GM19395 (cell line): ENCODE measurements around the gene GID8.
"Not testable (repeated sequence)": the region's sequence is repeated elsewhere in the genome, so short reads cannot be mapped to it uniquely, and the experiment has no call there.

Experiments used
- ATAC-seq: cut with Tn5 transposase; IDR thresholded peaks from one replicate; pipeline ENCODE4 v1.9.1; 2021; ENCODE audit warnings: mild to moderate bottlenecking, moderate library complexity; ENCODE audit not compliant: unreplicated experiment

GID8 gene

DNA sequence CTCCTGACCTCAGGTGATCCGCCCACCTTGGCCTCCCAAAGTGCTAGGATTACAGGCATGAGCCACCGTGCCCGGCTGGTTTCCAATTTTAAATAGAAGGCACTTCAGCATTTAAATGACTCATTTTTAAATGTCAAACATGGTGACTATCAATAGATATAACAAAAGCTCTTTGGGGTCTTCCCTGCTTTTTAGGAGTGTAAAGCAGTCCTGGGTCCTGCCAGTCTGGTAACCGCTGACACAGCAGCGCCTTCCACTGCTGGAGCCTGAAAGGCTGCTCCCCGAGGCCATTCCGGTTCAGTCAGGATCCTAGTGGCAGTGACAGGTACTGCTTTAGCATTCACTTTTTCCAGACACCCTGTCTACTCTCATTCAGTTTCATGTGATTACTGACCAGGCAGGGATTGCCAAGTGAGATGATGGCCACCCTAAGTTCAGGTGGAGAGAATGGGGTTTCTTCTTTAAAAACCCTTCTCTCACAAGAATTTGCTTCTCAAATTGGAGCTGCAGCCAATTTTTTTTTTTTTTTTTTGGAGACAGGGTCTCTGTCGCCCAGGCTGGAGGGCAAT, 16.7 kb upstream of the GID8 start:
- ATAC-seq = no peak

DNA sequence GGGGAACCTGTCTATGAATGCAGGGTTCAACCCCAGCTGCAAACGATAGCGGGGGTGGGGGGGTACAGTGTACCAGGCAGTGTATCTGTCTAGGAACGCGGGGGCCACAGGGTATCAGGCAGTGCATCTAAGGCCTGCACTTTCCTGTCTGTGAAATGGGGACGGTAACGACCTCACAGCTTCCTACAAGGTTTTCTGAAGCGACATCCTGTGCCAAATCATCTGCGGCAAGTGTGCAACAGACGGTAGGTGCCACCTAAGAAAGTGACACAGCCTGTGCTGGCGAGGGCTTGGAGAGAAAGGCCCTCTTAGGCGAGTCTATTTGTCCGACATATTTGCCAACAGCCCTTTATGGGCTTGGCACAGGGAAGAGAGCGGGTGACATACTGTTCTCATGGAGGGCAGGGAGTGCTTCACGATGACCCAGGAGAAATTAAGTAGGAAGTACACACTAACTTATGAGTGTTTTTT, 15.5 kb upstream of the GID8 start:
- ATAC-seq = no peak

DNA sequence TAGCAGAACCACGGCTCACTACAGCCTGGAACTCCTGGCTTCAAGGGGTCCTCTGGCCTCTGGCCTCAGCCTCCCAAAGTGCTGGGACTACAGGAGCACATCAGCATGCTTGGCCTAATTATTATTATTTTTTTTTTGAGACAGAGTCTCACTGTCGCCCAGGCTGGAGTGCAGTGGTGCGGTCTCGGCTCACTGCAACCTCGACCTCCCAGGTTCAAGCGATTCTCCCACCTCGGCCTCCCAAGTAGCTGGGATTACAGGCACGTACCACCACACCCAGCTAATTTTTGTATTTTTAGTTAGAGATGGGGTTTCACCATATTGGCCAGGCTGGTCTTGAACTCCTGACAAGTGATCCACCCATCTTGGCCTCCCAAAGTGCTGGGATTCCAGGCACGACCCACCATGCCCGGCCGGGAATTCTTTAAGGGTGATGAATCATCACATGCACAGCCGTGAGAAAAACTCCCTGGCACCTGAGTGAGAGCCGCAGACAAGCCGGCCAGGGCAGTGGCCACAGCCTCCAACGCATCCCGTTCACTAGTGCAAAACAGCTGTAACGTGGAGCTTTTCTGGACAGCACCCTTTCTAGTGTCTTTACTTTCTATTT, 14.8 kb upstream of the GID8 start:
- not testable (repeated sequence) for ATAC-seq

DNA sequence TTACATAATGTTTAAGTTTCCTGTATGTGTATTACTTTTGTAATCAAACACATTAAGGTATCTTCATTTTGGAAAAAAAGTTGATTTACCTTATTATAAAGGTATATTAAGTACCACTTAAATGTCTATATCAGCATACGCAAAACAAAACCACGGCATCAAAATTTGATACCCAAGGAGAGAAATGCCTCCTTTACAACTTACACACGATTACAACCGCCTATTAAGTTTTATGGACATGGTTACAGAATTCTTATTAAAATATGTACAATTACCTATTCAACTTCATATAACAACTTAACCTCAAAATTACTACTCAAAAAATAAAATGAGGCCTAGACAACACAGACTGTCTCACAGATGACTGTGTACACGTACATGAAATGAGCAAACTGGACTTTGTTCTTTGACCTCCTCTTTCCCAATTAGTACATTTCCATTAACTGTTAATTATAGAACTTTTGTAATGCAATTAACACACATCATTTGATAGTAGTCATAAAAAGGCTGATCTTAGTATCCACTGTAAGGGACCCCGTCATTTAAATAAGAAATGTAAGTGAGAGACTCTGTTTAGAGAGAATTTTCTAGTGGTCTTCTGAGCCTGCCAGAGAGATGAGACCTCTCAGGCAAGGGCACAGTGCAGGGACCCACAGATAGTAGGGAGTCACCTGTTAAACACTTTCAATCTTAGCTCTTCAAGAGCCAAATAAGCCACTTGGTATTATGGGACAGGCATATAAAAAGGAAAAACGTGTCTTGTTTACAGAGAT, 14.1 kb upstream of the GID8 start:
- no peak for ATAC-seq

DNA sequence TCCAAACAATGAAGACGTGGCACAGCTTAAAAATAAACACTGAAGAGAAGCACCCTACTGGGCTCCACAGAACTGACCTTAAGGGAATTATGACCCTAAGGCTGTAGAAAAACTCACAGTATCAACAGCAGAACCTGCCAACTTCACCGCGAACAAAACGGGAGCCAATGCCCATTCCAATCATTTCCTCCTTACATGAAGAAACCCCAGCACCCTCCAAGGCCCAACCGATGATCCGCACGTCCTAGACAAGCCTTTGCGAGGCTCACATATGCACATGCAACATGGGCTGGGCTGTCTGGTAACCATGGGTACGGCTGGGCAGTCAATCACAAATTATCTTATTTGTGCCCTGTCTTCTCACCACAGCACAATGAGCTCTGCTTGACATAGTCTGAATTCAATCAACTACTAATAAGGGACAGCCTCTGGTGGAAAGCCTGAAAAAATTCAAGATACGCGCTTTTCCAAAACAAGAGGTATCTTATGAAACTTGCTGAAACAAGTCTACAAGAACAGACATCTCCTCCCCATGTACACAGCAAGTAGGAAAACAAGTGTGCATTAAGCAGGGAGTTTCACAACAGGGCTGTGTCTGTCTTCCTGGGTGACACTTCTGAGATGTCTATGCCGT, 13.4 kb upstream of the GID8 start:
- ATAC-seq = no peak

DNA sequence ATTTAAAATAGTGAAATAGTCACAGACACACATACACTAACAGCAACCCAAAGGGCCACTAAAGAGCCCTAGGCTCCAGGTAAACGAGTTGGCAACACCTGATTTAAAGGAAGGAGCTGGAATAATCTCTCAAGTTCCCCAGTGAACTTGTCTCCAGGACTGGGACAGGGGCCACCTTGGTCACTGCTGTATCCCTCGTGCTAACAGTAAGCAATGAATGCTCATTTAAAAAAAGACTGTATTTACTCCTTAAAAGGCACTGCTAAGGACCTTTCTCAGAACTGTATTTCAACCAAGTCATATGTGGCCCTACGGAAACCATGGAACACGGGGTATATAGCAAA, 12.9 kb upstream of the GID8 start:
- ATAC-seq = no peak

DNA sequence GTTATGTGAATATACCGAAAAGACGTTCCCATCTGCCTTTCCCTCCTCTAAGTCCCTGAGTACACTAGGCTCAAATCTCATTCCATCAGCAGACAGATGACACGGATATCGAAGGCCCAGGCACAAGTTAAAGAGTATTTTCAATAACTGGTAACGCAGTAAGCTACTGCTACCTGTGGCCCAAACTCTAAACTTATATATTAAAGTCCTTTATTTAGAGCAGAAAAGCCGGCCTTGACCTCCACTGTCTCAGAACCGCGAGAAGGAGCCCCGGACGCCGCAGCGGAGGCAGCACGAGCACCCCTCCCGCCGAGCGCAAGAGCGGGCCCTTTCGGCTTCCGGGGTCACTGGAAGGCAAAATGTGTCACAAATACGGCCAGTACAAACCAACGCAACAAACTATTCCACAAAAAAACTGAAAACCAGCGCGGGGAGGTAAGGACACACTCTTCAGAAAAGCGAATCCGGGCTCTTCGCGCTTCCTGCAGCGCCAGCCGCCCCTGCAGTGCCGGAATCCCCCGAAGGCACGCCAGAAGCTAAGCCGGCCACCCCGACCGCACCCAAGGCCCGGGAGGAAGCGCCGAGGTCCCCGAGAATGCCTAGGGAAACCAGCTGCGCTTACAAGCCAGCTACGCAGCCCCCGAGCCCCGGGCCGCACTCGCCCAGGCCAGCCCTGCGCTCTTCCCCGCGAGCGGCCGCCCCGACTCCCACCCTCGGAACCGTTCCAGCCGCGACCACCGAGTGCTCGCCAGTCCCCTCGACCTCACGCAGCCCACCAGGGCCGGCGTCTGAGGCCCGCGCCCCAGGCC, 12.3 kb upstream of the GID8 start:
- ATAC-seq = peak; percentile 19

DNA sequence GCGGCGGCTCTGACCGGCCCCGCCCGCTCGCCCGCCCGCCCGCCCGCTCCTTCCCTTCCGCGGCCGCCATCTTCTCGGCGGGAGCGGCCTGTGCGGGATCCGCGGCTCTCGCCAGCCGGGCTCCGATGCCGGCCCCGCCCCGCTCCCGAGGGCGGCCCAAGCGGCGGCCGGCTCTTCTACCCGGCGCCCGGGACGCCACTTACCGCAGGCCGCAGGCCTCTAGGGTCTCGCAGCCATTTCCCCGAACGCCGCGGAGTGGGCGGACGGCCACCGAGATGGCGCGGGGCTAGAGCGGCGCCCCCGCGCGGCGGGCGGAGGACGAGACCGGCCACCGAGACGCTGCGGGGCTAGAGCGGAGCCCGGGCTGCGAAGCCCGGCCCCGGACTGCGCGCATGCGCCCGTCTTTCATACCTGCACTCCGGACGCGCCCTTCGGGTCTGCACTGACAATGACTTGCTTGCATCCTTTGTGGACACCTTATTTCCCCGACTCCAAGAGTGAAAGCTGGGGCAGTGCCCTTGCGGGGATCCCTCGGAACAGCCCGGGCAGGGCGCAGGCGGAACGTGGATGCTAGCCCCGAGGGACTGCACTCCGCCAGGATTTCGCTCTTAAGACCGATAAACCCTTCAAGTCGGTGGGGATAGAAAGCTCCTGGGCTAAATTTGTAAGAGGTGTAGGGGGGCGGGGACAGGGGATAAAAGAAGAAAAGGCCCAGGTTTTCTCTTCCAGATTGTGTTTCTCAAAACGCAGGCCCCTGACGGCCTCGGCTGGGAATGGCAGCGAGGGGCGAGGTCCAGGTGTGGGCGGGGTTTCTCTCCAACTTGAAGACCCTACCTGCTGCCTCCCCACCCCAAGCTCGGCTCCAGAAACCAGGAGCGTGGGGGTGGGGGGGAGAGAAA, 11.5 kb upstream of the GID8 start, which contains the start of gene DIDO1:
TSS of gene DIDO1 (minus strand) at position 277 of the 899 bp plus-strand sequence.
- ATAC-seq = peak; percentile 68

DNA sequence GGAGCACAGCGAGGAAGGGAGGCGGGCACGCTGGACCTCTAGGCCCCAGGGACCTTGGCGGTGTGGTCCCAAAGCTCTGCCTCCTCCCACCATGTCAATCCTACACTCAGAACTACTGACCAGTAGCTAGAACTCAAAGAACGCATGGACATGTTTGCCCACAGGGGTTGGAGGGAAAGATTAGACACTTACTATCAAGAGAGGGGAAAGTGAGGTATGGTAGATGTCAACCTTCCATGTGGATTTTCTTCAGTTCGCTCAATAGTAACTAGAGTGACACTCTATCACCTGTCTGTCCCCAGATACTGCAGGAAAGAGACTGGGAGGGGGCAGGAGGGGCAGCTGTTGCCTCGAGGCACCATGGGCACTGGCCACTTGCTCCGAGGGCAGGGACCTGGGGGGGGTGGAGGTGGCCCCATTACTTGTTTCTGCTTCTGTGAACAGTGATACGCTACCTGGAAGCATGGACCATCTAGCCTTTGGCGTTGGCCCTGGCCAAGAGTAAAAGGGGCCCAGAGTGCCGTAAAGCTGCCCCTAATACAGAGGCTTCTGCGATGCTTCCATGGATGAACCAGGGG, 10.7 kb upstream of the GID8 start:
- no peak for ATAC-seq

DNA sequence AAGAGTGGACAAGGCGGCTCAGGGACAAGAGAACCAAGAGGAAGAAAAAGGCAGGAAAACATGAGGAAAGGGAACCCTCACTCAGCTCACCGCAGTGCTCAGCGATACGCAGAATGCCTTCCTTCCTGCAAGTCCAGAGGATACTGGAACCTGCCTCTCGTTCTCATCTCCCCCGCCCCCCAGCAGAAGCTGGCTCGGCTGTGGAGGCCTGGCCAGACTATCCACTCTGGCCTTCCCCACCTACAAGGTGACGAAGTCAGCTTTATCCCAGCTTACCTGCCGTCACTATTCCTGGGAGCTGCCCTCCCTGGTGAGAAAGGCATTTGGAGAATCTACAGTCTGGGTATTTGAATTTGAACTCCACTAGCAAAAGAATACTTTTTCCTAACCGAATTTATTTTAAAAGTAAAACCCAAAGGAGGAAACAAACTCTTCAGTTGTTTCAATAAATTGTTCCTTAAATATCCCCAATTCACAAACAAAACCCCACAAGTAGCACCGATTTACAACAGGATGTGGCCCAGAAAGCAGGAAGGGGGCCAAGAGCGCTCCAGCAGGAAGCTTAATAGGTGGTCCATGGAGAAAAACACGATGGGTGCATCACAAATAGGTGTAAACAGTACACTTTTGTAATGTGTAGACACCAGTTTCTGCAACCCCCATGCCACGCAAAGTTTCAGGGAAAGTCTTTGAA, 9.6 kb upstream of the GID8 start:
- ATAC-seq = no peak

DNA sequence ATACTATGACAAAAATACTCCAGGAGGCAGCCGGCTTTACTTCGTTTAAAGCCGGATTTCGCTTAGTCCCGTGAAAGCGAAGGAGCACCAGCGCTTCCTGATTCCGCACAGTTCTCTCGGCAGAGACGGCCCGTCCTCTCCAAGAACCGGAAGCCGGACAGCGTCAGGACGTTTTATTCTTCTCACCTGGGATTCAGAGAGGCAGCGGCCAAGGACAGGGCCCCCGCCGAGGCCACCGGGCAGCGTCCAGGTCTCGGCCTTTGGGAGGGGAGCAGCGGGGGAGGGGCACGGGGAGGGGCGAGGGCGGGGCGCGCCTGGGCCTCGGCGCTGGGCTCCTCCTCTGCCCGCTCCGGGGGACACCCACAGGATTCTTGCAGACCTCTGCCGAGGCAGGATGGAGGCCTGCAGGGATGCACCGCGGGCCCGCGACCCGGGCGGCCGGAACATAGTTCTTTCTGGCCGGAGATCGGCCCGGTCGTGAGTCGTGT, 8.9 kb upstream of the GID8 start:
- no peak for ATAC-seq

DNA sequence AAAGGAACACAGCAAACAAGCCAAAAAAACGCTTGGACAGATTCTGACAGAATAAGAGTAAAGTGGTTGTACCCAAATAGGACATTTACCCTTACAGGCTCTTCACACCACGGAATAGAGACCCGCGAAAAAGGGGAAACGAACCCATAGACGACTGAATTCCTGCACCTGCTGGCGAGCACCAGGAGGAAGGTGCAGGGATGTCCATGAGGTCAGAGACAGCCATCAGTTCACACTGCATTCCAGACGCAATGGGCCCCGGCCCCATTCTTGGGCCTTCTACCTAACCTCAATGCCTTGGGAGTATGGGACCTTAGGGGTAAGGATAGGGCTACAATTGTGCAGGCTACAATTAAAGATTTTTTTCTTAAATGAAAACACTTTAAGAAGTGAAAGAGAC, 6.5 kb upstream of the GID8 start:
- ATAC-seq = no peak

DNA sequence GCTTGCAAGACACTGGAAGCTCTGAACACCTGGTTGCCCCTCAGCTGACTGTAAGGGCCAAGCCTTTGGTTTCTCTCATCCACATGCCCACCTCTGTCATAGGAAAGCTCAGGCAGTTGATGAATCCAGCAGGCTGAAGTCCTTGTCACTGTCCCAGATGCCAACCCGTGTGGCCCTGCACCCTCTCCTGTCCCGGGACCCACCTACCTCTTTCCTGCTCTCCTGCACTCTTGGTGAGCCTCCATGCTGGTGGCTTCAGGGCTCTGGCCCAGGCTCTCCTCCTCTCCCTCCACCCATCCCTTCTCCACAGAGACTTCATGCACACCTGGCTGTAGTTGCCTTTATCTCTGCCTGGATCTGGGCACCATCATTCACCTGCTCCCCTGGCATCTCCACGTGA, 4.0 kb upstream of the GID8 start:
- ATAC-seq = no peak

DNA sequence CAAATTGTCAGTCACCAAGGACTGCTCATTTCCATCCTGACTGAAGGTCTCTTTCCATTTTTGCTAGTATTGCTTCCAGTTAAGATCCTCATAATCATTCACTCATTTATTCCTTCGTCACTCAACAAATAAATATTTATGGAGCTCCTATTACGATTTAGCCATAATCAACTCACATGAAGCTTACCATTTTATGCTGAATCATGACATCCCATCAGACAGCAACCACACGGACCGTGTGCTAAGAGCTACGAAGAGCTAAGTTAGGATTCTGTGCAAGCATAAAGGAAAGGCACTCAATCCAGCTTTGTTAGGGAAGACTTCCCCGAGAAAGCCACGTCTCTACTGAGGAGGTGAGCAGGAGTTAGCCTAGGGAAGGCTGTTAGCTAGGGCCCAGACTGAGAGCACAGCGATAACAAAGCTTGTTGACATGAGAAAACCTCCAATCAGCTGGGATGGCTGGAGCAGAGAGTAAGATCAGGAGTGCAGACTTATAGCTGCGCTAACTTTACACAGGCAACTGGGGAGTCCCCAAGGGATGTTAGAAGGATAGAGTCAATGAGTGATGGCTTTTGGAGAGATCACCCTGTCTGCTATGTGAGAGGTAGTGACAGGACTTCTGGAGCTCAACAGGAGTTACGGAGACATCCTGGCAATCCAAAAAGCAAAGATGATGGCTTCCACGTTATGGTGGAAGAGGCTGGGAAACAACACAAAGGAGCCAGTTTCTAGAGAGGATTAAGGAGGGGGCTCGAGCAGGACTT, 2.6 kb upstream of the GID8 start:
- ATAC-seq = no peak

DNA sequence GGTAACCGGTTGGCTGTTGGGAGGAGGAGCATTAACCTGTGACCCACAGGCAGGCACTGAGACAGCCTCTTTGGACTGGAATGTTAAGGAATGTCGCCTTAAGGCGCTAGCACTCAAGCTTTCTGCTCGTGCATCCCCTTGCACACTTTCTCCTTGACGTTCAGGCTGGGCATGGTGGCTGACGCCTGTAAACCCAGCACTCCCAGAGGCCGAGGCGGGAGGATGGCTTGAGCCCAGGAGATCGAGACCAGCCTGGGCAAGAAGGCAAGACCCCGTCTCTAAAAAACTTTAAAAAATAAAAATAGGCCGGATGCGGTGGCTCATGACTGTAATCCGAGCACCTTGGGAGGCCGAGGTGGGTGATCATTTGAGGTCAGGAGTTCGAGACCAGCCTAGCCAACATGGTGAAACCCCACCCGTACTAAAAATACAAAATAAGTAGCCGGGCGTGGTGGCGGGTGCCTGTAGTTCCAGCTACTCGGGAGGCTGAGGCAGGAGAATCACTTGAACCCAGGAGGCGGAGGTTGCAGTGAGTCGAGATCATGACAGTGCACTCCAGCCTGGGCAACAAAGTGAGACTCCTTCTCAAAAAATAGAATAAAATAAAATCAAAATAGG, 1.9 kb upstream of the GID8 start:
- no peak for ATAC-seq

DNA sequence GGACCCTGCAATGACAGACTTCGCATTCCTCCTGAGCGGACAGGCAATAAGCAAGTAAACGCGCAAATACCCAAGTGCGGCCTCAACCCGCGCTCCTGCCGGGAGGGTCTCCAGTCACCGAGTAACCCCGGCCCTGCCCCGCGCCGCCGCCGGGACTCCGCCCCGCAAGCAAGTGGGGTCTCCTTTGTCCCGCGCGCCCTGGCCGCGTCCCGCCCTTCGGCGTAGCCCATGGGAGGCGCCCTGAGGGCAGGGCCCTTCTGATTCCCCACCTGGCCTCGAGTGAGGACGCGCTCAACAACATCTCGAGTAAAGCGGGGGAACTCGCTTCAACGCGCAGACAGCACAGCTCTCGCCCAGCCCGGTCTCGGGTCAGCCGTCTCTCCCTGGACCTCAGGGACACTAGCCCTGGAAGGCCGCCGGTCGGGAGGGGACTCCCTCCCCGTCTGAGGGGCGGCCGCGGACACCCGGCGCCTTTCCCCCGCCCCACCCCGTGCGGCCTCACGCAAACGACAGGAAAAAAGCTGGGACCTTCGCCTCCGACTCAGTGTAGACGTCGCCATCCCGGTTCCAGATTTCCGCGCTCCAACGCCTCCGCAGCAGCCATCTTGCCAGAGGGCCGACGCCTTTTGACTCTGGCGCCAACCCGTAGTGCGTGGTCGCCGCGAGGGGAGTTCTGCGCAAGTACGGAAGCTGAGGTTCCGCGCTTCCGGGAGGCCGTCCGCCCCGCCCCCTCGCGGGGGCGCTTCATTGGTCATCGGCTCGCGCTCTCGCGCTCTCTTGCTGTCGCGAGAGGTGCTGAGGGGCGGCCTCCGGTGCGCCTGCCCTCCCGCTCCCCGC, 461 bp upstream of the GID8 start:
- peak; percentile 82 for ATAC-seq

DNA sequence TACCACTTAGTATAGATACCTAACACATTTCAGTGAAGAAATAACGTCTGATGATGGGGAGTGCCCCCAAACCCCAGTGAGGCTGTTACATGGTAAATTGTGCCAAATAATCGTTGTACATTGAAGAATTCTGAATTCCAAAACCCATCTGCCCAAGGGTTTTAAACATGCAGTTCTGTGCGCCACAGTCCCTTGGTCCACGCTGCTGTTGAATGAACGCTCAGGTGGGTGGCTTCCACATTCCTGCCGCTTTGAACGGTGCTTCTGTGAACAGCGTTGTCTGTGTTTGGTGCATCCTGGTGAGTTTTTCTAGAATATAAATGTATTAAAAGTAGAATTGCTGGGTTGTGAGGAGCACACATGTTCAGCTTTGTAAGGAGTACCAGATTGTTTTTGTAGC, 2.9 kb downstream of the GID8 start:
- no peak for ATAC-seq
